ENCODE data around the gene SLC39A11. TPM values are rescaled to one million over a fixed set of nuclear protein-coding genes. Genes with fewer than 3 reads are reported as not detected.

SLC39A11 gene
- total RNA-seq, 1 experiment from 2014 or later, result 15.2 TPM

- Histone ChIP-seq H2BK12ac (ENCODE audit: insufficient read length, low read depth, low read length) (no peak overlapping the region), H2BK20ac (ENCODE audit: low read depth, low read length, poor library complexity, severe bottlenecking) (no peak overlapping the region), H3K27me3 (ENCODE audit: insufficient read depth, low read length) (no peaks in the 10 kb centered on the region), H3K4ac (ENCODE audit: low read depth, low read length) (no peak overlapping the region), H3K23me2 (ENCODE audit: insufficient read length, low read depth, low read length, poor library complexity, severe bottlenecking) (no peaks in the 10 kb centered on the region), H3K27ac (ENCODE audit: insufficient read length, low read depth, low read length) (no peak overlapping the region), H3K14ac (ENCODE audit: insufficient read depth, low read length) (no peak overlapping the region), H2BK5ac (ENCODE audit: insufficient read length, low read length) (no peak overlapping the region), H3T11ph (ENCODE audit: low read length) (no peak overlapping the region), H3K9me3 (ENCODE audit: control insufficient read depth, low read depth, low read length) (no peaks in the 10 kb centered on the region), H3K79me1 (ENCODE audit: insufficient read depth, low read depth, low read length, poor library complexity, severe bottlenecking) (no peaks in the 10 kb centered on the region), H2BK15ac (ENCODE audit: low read depth, low read length) (no peak overlapping the region), H3K4me1 (ENCODE audit: insufficient read depth, low read length) (no peaks in the 10 kb centered on the region), H4K8ac (replicated peaks; ENCODE audit: insufficient read length, low read depth, low read length) (no peak overlapping the region), H2AFZ (ENCODE audit: low read length) (no peak overlapping the region), H3K23ac (ENCODE audit: insufficient read length, low read depth, low read length) (no peak overlapping the region), H3K18ac (ENCODE audit: insufficient read length, low read depth, low read length) (no peak overlapping the region), H4K5ac (ENCODE audit: insufficient read length, low read depth, low read length) (no peak overlapping the region), H3K9ac (ENCODE audit: extremely low read depth, insufficient read length, low read length) (no peak overlapping the region), H4K91ac (ENCODE audit: insufficient read length, low read depth, low read length) (no peak overlapping the region), H3K56ac (ENCODE audit: insufficient read length, low read depth, low read length) (no peak overlapping the region), H4K20me1 (ENCODE audit: control insufficient read depth, insufficient read depth, insufficient read length) (no peaks in the 10 kb centered on the region), H3K79me2 (ENCODE audit: insufficient read depth, low read length) (no peaks in the 10 kb centered on the region), H3K4me2 (ENCODE audit: insufficient read depth, insufficient read length, low read length) (no peak overlapping the region), H2AK5ac (ENCODE audit: insufficient read length, low read length) (no peak overlapping the region), H2BK120ac (ENCODE audit: low read depth, low read length, poor library complexity, severe bottlenecking) (no peak overlapping the region)
- H3K36me3 Mint-ChIP-seq (ENCODE audit: insufficient read depth in 1 of 3, low read depth in 3 of 3), result no peaks in the 10 kb centered on the region
- no peaks in the 10 kb centered on the region for H3K9me3 Mint-ChIP-seq
- no peak for TF ChIP-seq CTCF (conservative IDR thresholded peaks at IDR 0.05)
- no peak overlapping the region for H3K4me3 Mint-ChIP-seq
- peaks cover 8 to 11% of the 10 kb centered on the region in 2 experiments; a peak in 3 of 4 replicates for H3K4me1 Mint-ChIP-seq
- no peak for DNase-seq
- no peak overlapping the region for H3K27ac Mint-ChIP-seq
- WGBS (ENCODE audit: extremely low coverage, insufficient read length, low lambda C conversion rate), result no CpG with 5 or more reads among the region's 7 CpGs
- peaks cover 1% of the 10 kb centered on the region for H3K27me3 Mint-ChIP-seq (ENCODE audit: low read depth)
Observed at GRCh38 chr17:72642720-72643119, 449.8 kb downstream of the SLC39A11 start.
